ENCODE measurements around the gene CCDC7.

The CCDC7 gene

GRCh38 chr10:32426186-32426585 lies 19.8 kb upstream of the CCDC7 start:
- no peaks in the 10 kb centered on the region for H3K36me3 ChIP-seq (ENCODE audit: control insufficient read depth in 1 of 2, insufficient read depth in 2 of 2, low read depth in 1 of 2, low read length in 2 of 2)
- H3K4me2 ChIP-seq (ENCODE audit: low read length, poor library complexity, severe bottlenecking) = no peak overlapping the region
- no peak overlapping the region for H2BK120ac ChIP-seq (ENCODE audit: low read depth, low read length)
- no peak overlapping the region for H3K23ac ChIP-seq (ENCODE audit: low read length in 2 of 2)
- no peaks in the 10 kb centered on the region for H3K79me1 ChIP-seq (replicated peaks; ENCODE audit: low read length, poor library complexity, severe bottlenecking)
- H3K4me1 ChIP-seq (ENCODE audit: control insufficient read depth, insufficient read depth, low read depth, low read length) = no peaks in the 10 kb centered on the region
- H3K4me3 ChIP-seq (ENCODE audit: insufficient read depth in 1 of 2, low read depth in 1 of 2, low read length in 2 of 2) = no peak overlapping the region
- no peaks in the 10 kb centered on the region for H3K9me3 ChIP-seq (ENCODE audit: control insufficient read depth, low read length)
- H2BK12ac ChIP-seq (ENCODE audit: low read length in 2 of 2) = no peak overlapping the region
- no peak overlapping the region for H2BK5ac ChIP-seq (ENCODE audit: low read depth, low read length, poor library complexity, severe bottlenecking)
- no peaks in the 10 kb centered on the region for H3K27me3 ChIP-seq (ENCODE audit: control insufficient read depth in 1 of 2, insufficient read depth in 1 of 2, low read length in 2 of 2)
- no peak overlapping the region for H2AK5ac ChIP-seq (ENCODE audit: low read length, severe bottlenecking)
- no peak overlapping the region for H3K4ac ChIP-seq (ENCODE audit: low read depth in 1 of 2, low read length in 2 of 2)
- no peak overlapping the region for H3K9ac ChIP-seq (ENCODE audit: low read length)
- DNase-seq = no peak
- no peak overlapping the region for H3K27ac ChIP-seq (ENCODE audit: low read length, poor library complexity, severe bottlenecking)
- no peak overlapping the region for H3K14ac ChIP-seq (ENCODE audit: low read length in 2 of 2)
- no peak overlapping the region for H2AFZ ChIP-seq (ENCODE audit: low read depth, low read length)
- 86% methylated on average over 1 of the region's 2 CpGs for WGBS
- no peak overlapping the region for H4K8ac ChIP-seq (ENCODE audit: low read length)
- H2BK15ac ChIP-seq (ENCODE audit: low read depth, poor library complexity, severe bottlenecking) = no peak overlapping the region
- no peak overlapping the region for H3K18ac ChIP-seq (ENCODE audit: low read depth in 1 of 2, low read length in 2 of 2)
- no peak overlapping the region for H4K91ac ChIP-seq (ENCODE audit: low read length)

GRCh38 chr10:32433542-32433941 lies 12.4 kb upstream of the CCDC7 start:
- Histone ChIP-seq H2AK5ac (ENCODE audit: low read length, severe bottlenecking) (no peak overlapping the region), H2BK12ac (ENCODE audit: low read length in 2 of 2) (no peak overlapping the region), H3K9ac (ENCODE audit: low read length) (no peak overlapping the region), H3K9me3 (ENCODE audit: control insufficient read depth, low read length) (peaks cover 10% of the 10 kb centered on the region), H4K8ac (ENCODE audit: low read length) (no peak overlapping the region), H4K91ac (ENCODE audit: low read length) (no peak overlapping the region), H3K79me1 (replicated peaks; ENCODE audit: low read length, poor library complexity, severe bottlenecking) (no peaks in the 10 kb centered on the region), H3K4me1 (ENCODE audit: control insufficient read depth, insufficient read depth, low read depth, low read length) (no peaks in the 10 kb centered on the region), H3K27me3 (ENCODE audit: control insufficient read depth in 1 of 2, insufficient read depth in 1 of 2, low read length in 2 of 2) (peaks cover 7 to 8% of the 10 kb centered on the region in 2 experiments), H3K27ac (ENCODE audit: low read length, poor library complexity, severe bottlenecking) (no peak overlapping the region), H3K23ac (ENCODE audit: low read length in 2 of 2) (no peak overlapping the region), H3K14ac (ENCODE audit: low read length in 2 of 2) (no peak overlapping the region), H3K4me2 (ENCODE audit: low read length, poor library complexity, severe bottlenecking) (no peak overlapping the region), H3K18ac (ENCODE audit: low read depth in 1 of 2, low read length in 2 of 2) (no peak overlapping the region), H3K4ac (ENCODE audit: low read depth in 1 of 2, low read length in 2 of 2) (no peak overlapping the region), H2BK15ac (ENCODE audit: low read depth, poor library complexity, severe bottlenecking) (no peak overlapping the region), H3K4me3 (ENCODE audit: insufficient read depth in 1 of 2, low read depth in 1 of 2, low read length in 2 of 2) (no peak overlapping the region), H3K36me3 (ENCODE audit: control insufficient read depth in 1 of 2, insufficient read depth in 2 of 2, low read depth in 1 of 2, low read length in 2 of 2) (no peaks in the 10 kb centered on the region), H2BK5ac (ENCODE audit: low read depth, low read length, poor library complexity, severe bottlenecking) (no peak overlapping the region), H2AFZ (ENCODE audit: low read depth, low read length) (no peak overlapping the region), H2BK120ac (ENCODE audit: low read depth, low read length) (no peak overlapping the region)
- DNase-seq = no peak
- 83% methylated on average over 1 of the region's 1 CpG for whole genome bisulfite sequencing

- H3K9ac ChIP-seq (ENCODE audit: low read length) = no peak overlapping the region
- no peak overlapping the region for H3K14ac ChIP-seq (ENCODE audit: low read length in 2 of 2)
- H3K4ac ChIP-seq (ENCODE audit: low read depth in 1 of 2, low read length in 2 of 2) = no peak overlapping the region
- no peaks in the 10 kb centered on the region for H3K4me1 ChIP-seq (ENCODE audit: control insufficient read depth, insufficient read depth, low read depth, low read length)
- no peak for DNase-seq
- no peak overlapping the region for H2BK5ac ChIP-seq (ENCODE audit: low read depth, low read length, poor library complexity, severe bottlenecking)
- H3K4me3 ChIP-seq (ENCODE audit: insufficient read depth in 1 of 2, low read depth in 1 of 2, low read length in 2 of 2) = no peak overlapping the region
- H4K8ac ChIP-seq (ENCODE audit: low read length) = no peak overlapping the region
- H4K91ac ChIP-seq (ENCODE audit: low read length) = no peak overlapping the region
- H3K18ac ChIP-seq (ENCODE audit: low read depth in 1 of 2, low read length in 2 of 2) = no peak overlapping the region
- H2AK5ac ChIP-seq (ENCODE audit: low read length, severe bottlenecking) = no peak overlapping the region
- H3K27ac ChIP-seq (ENCODE audit: low read length, poor library complexity, severe bottlenecking) = no peak overlapping the region
- no peak overlapping the region for H2AFZ ChIP-seq (ENCODE audit: low read depth, low read length)
- no peak overlapping the region for H3K4me2 ChIP-seq (ENCODE audit: low read length, poor library complexity, severe bottlenecking)
- H2BK12ac ChIP-seq (ENCODE audit: low read length in 2 of 2) = no peak overlapping the region
- no peak overlapping the region for H3K23ac ChIP-seq (ENCODE audit: low read length in 2 of 2)
- no peak overlapping the region for H2BK120ac ChIP-seq (ENCODE audit: low read depth, low read length)
- no peaks in the 10 kb centered on the region for H3K79me1 ChIP-seq (replicated peaks; ENCODE audit: low read length, poor library complexity, severe bottlenecking)
- peaks cover 10% of the 10 kb centered on the region for H3K9me3 ChIP-seq (ENCODE audit: control insufficient read depth, low read length)
- H2BK15ac ChIP-seq (ENCODE audit: low read depth, poor library complexity, severe bottlenecking) = no peak overlapping the region
- no peaks in the 10 kb centered on the region for H3K36me3 ChIP-seq (ENCODE audit: control insufficient read depth in 1 of 2, insufficient read depth in 2 of 2, low read depth in 1 of 2, low read length in 2 of 2)
- peaks cover 13 to 14% of the 10 kb centered on the region in 2 experiments for H3K27me3 ChIP-seq (ENCODE audit: control insufficient read depth in 1 of 2, insufficient read depth in 1 of 2, low read length in 2 of 2)
Measured at GRCh38 chr10:32436215-32436614, 9.7 kb upstream of the CCDC7 start.

- no peaks in the 10 kb centered on the region for H3K36me3 ChIP-seq (ENCODE audit: control insufficient read depth in 1 of 2, insufficient read depth in 2 of 2, low read depth in 1 of 2, low read length in 2 of 2)
- no peak overlapping the region for H3K18ac ChIP-seq (ENCODE audit: low read depth in 1 of 2, low read length in 2 of 2)
- no peak for DNase-seq
- no peak overlapping the region for H2AFZ ChIP-seq (ENCODE audit: low read depth, low read length)
- WGBS = 81% methylated on average over 2 of the region's 2 CpGs
- H3K79me1 ChIP-seq (replicated peaks; ENCODE audit: low read length, poor library complexity, severe bottlenecking) = no peaks in the 10 kb centered on the region
- H3K14ac ChIP-seq (ENCODE audit: low read length in 2 of 2) = no peak overlapping the region
- H2BK15ac ChIP-seq (ENCODE audit: low read depth, poor library complexity, severe bottlenecking) = no peak overlapping the region
- H3K9me3 ChIP-seq (ENCODE audit: control insufficient read depth, low read length) = peaks cover 10% of the 10 kb centered on the region
- no peak overlapping the region for H2BK120ac ChIP-seq (ENCODE audit: low read depth, low read length)
- peaks cover 13 to 14% of the 10 kb centered on the region in 2 experiments for H3K27me3 ChIP-seq (ENCODE audit: control insufficient read depth in 1 of 2, insufficient read depth in 1 of 2, low read length in 2 of 2)
- H4K8ac ChIP-seq (ENCODE audit: low read length) = no peak overlapping the region
- H3K4ac ChIP-seq (ENCODE audit: low read depth in 1 of 2, low read length in 2 of 2) = no peak overlapping the region
- no peaks in the 10 kb centered on the region for H3K4me1 ChIP-seq (ENCODE audit: control insufficient read depth, insufficient read depth, low read depth, low read length)
- H3K4me3 ChIP-seq (ENCODE audit: insufficient read depth in 1 of 2, low read depth in 1 of 2, low read length in 2 of 2) = no peak overlapping the region
- H3K23ac ChIP-seq (ENCODE audit: low read length in 2 of 2) = no peak overlapping the region
- H3K27ac ChIP-seq (ENCODE audit: low read length, poor library complexity, severe bottlenecking) = no peak overlapping the region
- H2AK5ac ChIP-seq (ENCODE audit: low read length, severe bottlenecking) = no peak overlapping the region
- H2BK5ac ChIP-seq (ENCODE audit: low read depth, low read length, poor library complexity, severe bottlenecking) = no peak overlapping the region
- no peak overlapping the region for H3K9ac ChIP-seq (ENCODE audit: low read length)
- H3K4me2 ChIP-seq (ENCODE audit: low read length, poor library complexity, severe bottlenecking) = no peak overlapping the region
- no peak overlapping the region for H4K91ac ChIP-seq (ENCODE audit: low read length)
- no peak overlapping the region for H2BK12ac ChIP-seq (ENCODE audit: low read length in 2 of 2)
Measured at GRCh38 chr10:32437334-32437733, 8.6 kb upstream of the CCDC7 start.

Measured in mesenchymal stem cell (in vitro differentiated cells and primary cell).